H1 (cell line): Measurements from ENCODE around the gene CADM2. TPM values are rescaled to one million over a fixed set of nuclear protein-coding genes. Genes with fewer than 3 reads are reported as not detected.

Experiments used
- CTCF ChIA-PET: fragments of 300-600 bp; sonication (Branson Sonifier 250); formaldehyde crosslinking; loops from one replicate; lab custom pipeline; 2021; ENCODE audit not compliant: partially characterized antibody; lab: Charles Lee
- POLR2A ChIA-PET: fragments of 300-600 bp; sonication (Branson Sonifier 250); formaldehyde crosslinking; loops from one replicate; lab custom pipeline; 2021; ENCODE audit warnings: inconsistent platforms; ENCODE audit not compliant: partially characterized antibody; lab: Charles Lee
- DNase-seq, 2 experiments: peaks; one replicate each; pipeline versions ENCODE4 v3.0.0 to v3.0.0-alpha.2; 2010 to 2022; ENCODE audit warnings: low spot score in 2 of 2, low read depth in 1 of 2, mixed read lengths in 1 of 2
- FAIRE-seq: peaks from 2 replicates; lab custom pipeline; 2011; peaks lifted over from hg19 to GRCh38; lab: Jason Lieb, UNC
- H2AFZ ChIP-seq: 2 replicates; pipeline ENCODE4 v1.8.1; 2012; ENCODE audit warnings: low read length, inconsistent platforms
- H2AK5ac ChIP-seq: 2 replicates; pipeline ENCODE4 v1.6.1; 2013; ENCODE audit warnings: low read depth, low read length
- H2BK120ac ChIP-seq: replicated peaks from 2 replicates; pipeline ENCODE3; 2013; ENCODE audit warnings: low read depth, low read length, inconsistent platforms
- H2BK12ac ChIP-seq: 2 replicates; pipeline ENCODE4 v1.6.1; 2013; ENCODE audit warnings: low read depth, low read length
- H2BK15ac ChIP-seq: 2 replicates; pipeline ENCODE4 v1.6.1; 2013; ENCODE audit warnings: low read length
- H2BK20ac ChIP-seq: 2 replicates; pipeline ENCODE4 v1.6.1; 2013; ENCODE audit warnings: low read length
- H2BK5ac ChIP-seq: 2 replicates; pipeline ENCODE4 v1.6.1; 2013; ENCODE audit warnings: low read depth, low read length
- H3K14ac ChIP-seq: 2 replicates; pipeline ENCODE4 v1.6.1; 2013; ENCODE audit warnings: inconsistent platforms; ENCODE audit not compliant: insufficient read length
- H3K18ac ChIP-seq: 2 replicates; pipeline ENCODE4 v1.6.1; 2013; ENCODE audit warnings: low read length; ENCODE audit errors: extremely low read depth
- H3K23ac ChIP-seq: 2 replicates; pipeline ENCODE4 v1.6.1; 2013; ENCODE audit warnings: inconsistent platforms; ENCODE audit not compliant: insufficient read length
- H3K23me2 ChIP-seq: 2 replicates; pipeline ENCODE4 v1.6.1; 2013; ENCODE audit warnings: low read depth, low read length
- H3K27ac ChIP-seq: 2 replicates; pipeline ENCODE4 v1.6.1; 2011; ENCODE audit warnings: low read depth, low read length, inconsistent platforms
- H3K27me3 ChIP-seq, 4 experiments: replicated peaks in 1 of 4; 1 replicate in 1 of 4; 2 replicates in 3 of 4; pipeline versions ENCODE4 v1.6.1 to v1.8.1; 2011 to 2013; ENCODE audit warnings: low read length in 3 of 4, mild to moderate bottlenecking in 3 of 4, inconsistent platforms in 2 of 4, mixed read lengths in 2 of 4, moderate library complexity in 1 of 4; ENCODE audit not compliant: control insufficient read depth in 3 of 4, insufficient read depth in 3 of 4; ENCODE audit errors: extremely low read depth in 1 of 4
- H3K36me3 ChIP-seq, 4 experiments: 2 replicates each; pipeline versions ENCODE4 v1.6.1 to v1.8.1; 2011 to 2013; ENCODE audit warnings: mild to moderate bottlenecking in 4 of 4, low read length in 3 of 4, moderate library complexity in 2 of 4, control low read depth in 1 of 4, inconsistent platforms in 1 of 4; ENCODE audit not compliant: insufficient read depth in 4 of 4, control insufficient read depth in 2 of 4
- H3K4ac ChIP-seq: replicated peaks from 2 replicates; pipeline ENCODE3; 2013; ENCODE audit warnings: low read length, low read depth, mixed read lengths, inconsistent platforms; ENCODE audit not compliant: insufficient read length
- H3K4me1 ChIP-seq, 4 experiments: replicated peaks in 1 of 4; 1 replicate in 1 of 4; 2 replicates in 3 of 4; pipeline versions ENCODE4 v1.6.1 to v1.8.1; 2011 to 2013; ENCODE audit warnings: low read length in 3 of 4, inconsistent platforms in 2 of 4, mixed read lengths in 1 of 4; ENCODE audit not compliant: insufficient read depth in 4 of 4, control insufficient read depth in 3 of 4
- H3K4me2 ChIP-seq, 2 experiments: 2 replicates each; pipeline versions ENCODE4 v1.6.1 to v1.8.1; 2011 to 2013; ENCODE audit warnings: low read depth in 2 of 2, low read length in 2 of 2, control low read depth in 1 of 2, inconsistent platforms in 1 of 2, mild to moderate bottlenecking in 1 of 2; ENCODE audit not compliant: insufficient read depth in 1 of 2
- H3K4me3 ChIP-seq, 4 experiments: fragments of 200-600, 300-600 bp in 1 of 4; sonication (generic), shearing (Covaris generic), sonication (Bioruptor Twin) in 1 of 4; 2 replicates each; pipeline versions ENCODE4 v1.5.1 to v1.8.1; 2011 to 2016; ENCODE audit warnings: low read length in 4 of 4, low read depth in 3 of 4, control low read depth in 2 of 4, inconsistent platforms in 2 of 4, mild to moderate bottlenecking in 2 of 4, mixed read lengths in 1 of 4, moderate library complexity in 1 of 4; ENCODE audit not compliant: insufficient read depth in 2 of 4; ENCODE audit errors: extremely low read depth in 1 of 4
- H3K56ac ChIP-seq: replicated peaks from 2 replicates; pipeline ENCODE3; 2013; ENCODE audit warnings: low read depth, mild to moderate bottlenecking, mixed read lengths, low read length, inconsistent platforms; ENCODE audit not compliant: insufficient read length
- H3K79me1 ChIP-seq: 2 replicates; pipeline ENCODE4 v1.6.1; 2013; ENCODE audit warnings: low read depth, low read length, control low read depth
- H3K79me2 ChIP-seq, 2 experiments: 2 replicates each; pipeline versions ENCODE4 v1.6.1 to v1.8.1; 2012 to 2013; ENCODE audit warnings: low read length in 2 of 2, mild to moderate bottlenecking in 2 of 2, inconsistent platforms in 1 of 2; ENCODE audit not compliant: insufficient read depth in 2 of 2, control insufficient read depth in 1 of 2
- H3K9ac ChIP-seq, 4 experiments: replicated peaks in 1 of 4; 1 replicate in 1 of 4; 2 replicates in 3 of 4; pipeline versions ENCODE4 v1.6.1 to v1.8.1; 2011 to 2013; ENCODE audit warnings: low read depth in 3 of 4, low read length in 3 of 4, control low read depth in 2 of 4, mild to moderate bottlenecking in 2 of 4, moderate library complexity in 2 of 4, inconsistent platforms in 1 of 4; ENCODE audit errors: extremely low read depth in 1 of 4
- H3K9me3 ChIP-seq, 2 experiments: 2 replicates each; pipeline versions ENCODE4 v1.6.1 to v1.8.1; 2012 to 2013; ENCODE audit warnings: mild to moderate bottlenecking in 2 of 2, moderate library complexity in 2 of 2, control low read depth in 1 of 2, inconsistent platforms in 1 of 2, low read depth in 1 of 2, low read length in 1 of 2, mixed read lengths in 1 of 2; ENCODE audit not compliant: insufficient read depth in 2 of 2
- H4K20me1 ChIP-seq, 2 experiments: replicated peaks in 1 of 2; 2 replicates each; pipeline versions ENCODE3 to v1.8.1; 2011 to 2013; ENCODE audit warnings: inconsistent platforms in 2 of 2, low read length in 2 of 2, mild to moderate bottlenecking in 1 of 2; ENCODE audit not compliant: insufficient read depth in 2 of 2, control insufficient read depth in 1 of 2
- H4K5ac ChIP-seq: 2 replicates; pipeline ENCODE4 v1.6.1; 2013; ENCODE audit warnings: low read length, low read depth, mixed read lengths, inconsistent platforms; ENCODE audit not compliant: insufficient read length
- H4K8ac ChIP-seq: 2 replicates; pipeline ENCODE4 v1.8.0; 2013; ENCODE audit warnings: mild to moderate bottlenecking, moderate library complexity, low read length, inconsistent platforms; ENCODE audit not compliant: insufficient read depth; ENCODE audit errors: extremely low read depth
- H4K91ac ChIP-seq: replicated peaks from 2 replicates; pipeline ENCODE3; 2013; ENCODE audit warnings: low read length, mixed read lengths, inconsistent platforms; ENCODE audit not compliant: insufficient read length
- CTBP2 ChIP-seq: IDR thresholded peaks from 2 replicates; pipeline ENCODE4 v1.7.0; 2011; ENCODE audit warnings: borderline replicate concordance, mild to moderate bottlenecking, moderate library complexity, mixed read lengths, low read length; ENCODE audit not compliant: insufficient read depth, insufficient read length
- MAFK ChIP-seq: IDR thresholded peaks from 2 replicates; pipeline ENCODE4 v1.6.1; 2012; ENCODE audit warnings: low read depth, mild to moderate bottlenecking, improper control_type of control experiment, low read length
- MAX ChIP-seq: IDR thresholded peaks from 2 replicates; pipeline ENCODE4 v1.6.1; 2012; ENCODE audit warnings: inconsistent platforms
- RAD21 ChIP-seq, 2 experiments: IDR thresholded peaks in 1 of 2; conservative IDR thresholded peaks in 1 of 2; 2 replicates each; pipeline ENCODE4 v1.6.1; 2011; ENCODE audit warnings: low read depth in 2 of 2, low read length in 2 of 2, improper control_type of control experiment in 1 of 2, inconsistent platforms in 1 of 2, mild to moderate bottlenecking in 1 of 2, moderate library complexity in 1 of 2
- WGBS, 2 experiments: shearing (Covaris generic) in 1 of 2; methylation state at CpG; one replicate each; pipeline versions ENCODE4 v1.1.6 to v1.1.7; 2013 to 2015; ENCODE audit warnings: low lambda C conversion rate in 2 of 2, mixed read lengths in 2 of 2, inconsistent platforms in 1 of 2, low coverage in 1 of 2, missing lambda C conversion rate in 1 of 2; ENCODE audit not compliant: insufficient replicate concordance in 2 of 2, insufficient coverage in 1 of 2, insufficient read length in 1 of 2; ENCODE audit errors: extremely low coverage in 1 of 2, missing lambda C conversion rate in 1 of 2; 5-methylcytosine and 5-hydroxymethylcytosine counted together
- polyA plus RNA-seq, 7 experiments: library from polyadenylated mRNA; depleted of rRNA in 3 of 7; stranded (reverse) in 5 of 7; unstranded in 2 of 7; fragments of >200 nt in 5 of 7; fragments of 200-250 nt in 2 of 7; gene quantifications; 1 replicate in 5 of 7; 2 replicates in 1 of 7; 4 replicates in 1 of 7; pipeline versions ENCODE4 v1.2.1 to v1.2.3, GENCODE V29; 2011 to 2013; ENCODE audit warnings: missing spikeins in 2 of 7, mixed read lengths in 2 of 7
- total RNA-seq: library from RNA; stranded (reverse); fragmentation: NEBNext Ultra II Directional; extraction: Animal tissue kit (Norgen Biotek cat#: 25700); gene quantifications from 2 replicates; pipeline ENCODE4 v1.2.1, GENCODE V29; 2021

Gene CADM2
- total and polyA plus RNA-seq, 2 of the 8 experiments (the other 6 are each of a cell fraction or from before 2014, with no cell fraction given), result 14.9 to 20.9 TPM

GRCh38 chr3:85004147-85004546 is 45.4 kb downstream of the CADM2 start:
- H3K27ac ChIP-seq, result no peak overlapping the region
- no peak overlapping the region for H2BK12ac ChIP-seq
- H4K5ac ChIP-seq, result no peak overlapping the region
- no peak overlapping the region for H4K8ac ChIP-seq
- no peaks in the 10 kb centered on the region for H3K27me3 ChIP-seq
- H4K20me1 ChIP-seq, result no peaks in the 10 kb centered on the region
- H3K18ac ChIP-seq, result no peak overlapping the region
- no peak for FAIRE-seq
- no peaks in the 10 kb centered on the region for H3K36me3 ChIP-seq
- H3K14ac ChIP-seq, result no peak overlapping the region
- H2AFZ ChIP-seq, result no peak overlapping the region
- no peak overlapping the region; a peak in 1 of 4 replicates for H3K4me2 ChIP-seq
- H4K91ac ChIP-seq, result no peak overlapping the region
- ChIA-PET CTCF (interaction anchor here (1.0 to 1.7 kb wide), 2 partner anchors 9 to 13 kb away, joined by 4 to 6 read pairs; no protein-coding TSS in a partner anchor), POLR2A (interaction anchor here (0.9 to 1.6 kb wide), 3 partner anchors 11 to 279 kb away, joined by 3 to 6 read pairs (median 3); no protein-coding TSS in a partner anchor)
- H3K23me2 ChIP-seq, result no peaks in the 10 kb centered on the region
- no peaks in the 10 kb centered on the region; the same call in 1 of the 2 replicates for H3K79me1 ChIP-seq
- H2BK5ac ChIP-seq, result no peak overlapping the region
- H3K79me2 ChIP-seq, result peaks cover 0 to 12% of the 10 kb centered on the region in 2 experiments; a peak in 2 of 4 replicates
- TF ChIP-seq RAD21 (IDR thresholded peaks at IDR 0.05 in 1 of 2, conservative IDR thresholded peaks at IDR 0.05 in 1 of 2; ENCODE audit: low read depth in 2 of 2, low read length in 2 of 2), result no peak
- TF ChIP-seq MAFK, result peak; percentile 92
- TF ChIP-seq MAX, result no peak
- TF ChIP-seq CTBP2, result no peak
- H2AK5ac ChIP-seq, result no peak overlapping the region
- H3K9me3 ChIP-seq, result no peaks in the 10 kb centered on the region
- no peak overlapping the region for H3K4ac ChIP-seq
- no peak overlapping the region for H3K4me3 ChIP-seq
- no peak overlapping the region for H2BK120ac ChIP-seq
- no peak overlapping the region for H2BK15ac ChIP-seq
- no peak for DNase-seq
- no peak overlapping the region for H2BK20ac ChIP-seq
- no peak overlapping the region for H3K56ac ChIP-seq
- WGBS, 2 experiments, result 76% methylated on average over 3 of the region's 3 CpGs; no CpG with 5 or more reads in 1 of the 2 experiments
- peaks cover 0 to 8% (median 1%) of the 10 kb centered on the region in 4 experiments; a peak in 2 of 7 replicates for H3K4me1 ChIP-seq
- no peak overlapping the region for H3K23ac ChIP-seq
- no peak overlapping the region for H3K9ac ChIP-seq
